AG04450 (cell line): ENCODE data around the gene SERINC4. TPM values are rescaled to one million over a fixed set of nuclear protein-coding genes. Genes with fewer than 3 reads are reported as not detected.

Source experiments
- CTCF ChIA-PET: fragments of 300-600, 350-600 bp; formaldehyde crosslinking; extraction: SDS; loops from one replicate; lab custom pipeline; 2022; ENCODE audit warnings: antibody characterized with exemption, inconsistent platforms; lab: Charles Lee
- POLR2A ChIA-PET: fragments of 350-600 bp; formaldehyde crosslinking; extraction: SDS; loops from one replicate; lab custom pipeline; 2021; ENCODE audit warnings: antibody characterized with exemption, inconsistent platforms; lab: Yijun Ruan, JAX
- DNase-seq: peaks from one replicate; pipeline ENCODE4 v3.0.0-alpha.2; 2011; ENCODE audit warnings: low read depth, low spot score
- H3K27ac ChIP-seq: one replicate; pipeline ENCODE4 v1.5.1; 2012; ENCODE audit warnings: low read depth, low read length, control low read depth
- H3K27me3 ChIP-seq: one replicate; pipeline ENCODE4 v1.6.0; 2012; ENCODE audit warnings: low read length; ENCODE audit not compliant: control insufficient read depth, insufficient read depth
- H3K4me3 ChIP-seq: 2 replicates; pipeline ENCODE4 v1.5.1; 2011; ENCODE audit warnings: mild to moderate bottlenecking, low read depth, low read length, control low read depth
- H3K9me3 ChIP-seq: 2 replicates; pipeline ENCODE4 v1.5.1; 2012; ENCODE audit warnings: low read length; ENCODE audit not compliant: control insufficient read depth, insufficient read depth
- polyA plus RNA-seq: library from polyadenylated mRNA; depleted of rRNA; stranded (reverse); fragments of >200 nt; gene quantifications from 2 replicates; pipeline ENCODE4 v1.2.3, GENCODE V29; 2011
- TF ChIP-seq, protein P1 (sequence below): IDR thresholded peaks from 2 replicates; pipeline ENCODE4 v1.5.1; 2011; ENCODE audit warnings: low read depth, low read length, control low read depth, inconsistent platforms

The SERINC4 gene
- polyA plus RNA-seq, 1 experiment, result not detected

DNA sequence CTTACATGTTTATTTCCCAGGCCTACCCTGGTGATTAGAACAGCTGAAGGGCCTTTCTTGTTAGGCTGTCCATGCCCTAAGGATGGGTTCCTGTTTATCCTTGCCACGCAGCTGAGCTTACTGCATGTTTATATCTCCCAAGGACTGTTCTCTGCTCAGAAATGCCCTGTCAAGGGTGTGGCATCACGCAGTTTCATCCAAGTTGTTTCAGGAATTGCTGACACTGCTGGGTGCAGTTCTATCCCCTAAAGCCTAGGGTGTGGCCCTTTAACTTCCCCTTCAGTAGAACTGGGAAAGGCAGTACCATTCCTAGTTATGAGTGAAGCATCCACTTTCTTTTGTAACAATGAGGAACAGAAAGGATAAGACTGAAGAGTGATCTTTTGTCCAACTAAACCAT, 28.2 kb downstream of the SERINC4 start:
- no peak for DNase-seq

DNA sequence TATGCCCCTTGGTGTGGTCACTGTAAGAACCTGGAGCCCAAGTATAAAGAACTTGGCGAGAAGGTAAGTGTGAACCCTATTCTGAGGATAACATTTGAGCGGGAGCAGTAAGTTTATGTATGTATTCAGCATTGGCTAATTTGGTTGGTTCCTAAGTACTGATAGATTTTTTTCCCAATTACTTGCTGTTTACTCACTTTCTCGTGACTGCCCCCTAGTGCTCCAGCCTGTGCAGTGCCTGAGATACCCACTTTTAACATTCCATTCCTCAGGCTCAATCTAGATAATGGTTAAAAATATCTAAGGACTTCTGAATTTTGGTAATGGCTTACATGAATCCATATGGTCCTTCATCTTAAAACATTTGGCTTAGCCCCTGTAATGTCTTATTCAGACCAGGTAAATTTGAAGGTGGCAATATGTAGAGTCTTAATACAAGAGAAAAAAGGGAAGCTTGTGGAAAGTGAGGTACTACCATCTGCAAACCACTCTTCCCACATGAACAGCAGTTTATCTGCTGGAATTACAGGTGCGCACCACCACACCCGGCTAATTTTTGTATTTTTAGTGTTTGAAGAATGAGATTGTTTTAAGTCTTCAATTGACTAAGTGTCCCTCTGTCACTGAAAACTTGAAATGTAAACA, 30.3 kb downstream of the SERINC4 start:
- peak; percentile 49 for DNase-seq
- ChIA-PET CTCF (interaction anchor here (0.6 to 1.8 kb wide), 12 partner anchors 9 to 968 kb away, joined by 3 to 14 read pairs (median 6); no protein-coding TSS in a partner anchor), POLR2A (no interaction called here)
- Histone ChIP-seq H3K4me3 (no peak overlapping the region), H3K27me3 (no peaks in the 10 kb centered on the region), H3K27ac (no peak overlapping the region), H3K9me3 (no peaks in the 10 kb centered on the region)
- TF ChIP-seq, protein P1, sequence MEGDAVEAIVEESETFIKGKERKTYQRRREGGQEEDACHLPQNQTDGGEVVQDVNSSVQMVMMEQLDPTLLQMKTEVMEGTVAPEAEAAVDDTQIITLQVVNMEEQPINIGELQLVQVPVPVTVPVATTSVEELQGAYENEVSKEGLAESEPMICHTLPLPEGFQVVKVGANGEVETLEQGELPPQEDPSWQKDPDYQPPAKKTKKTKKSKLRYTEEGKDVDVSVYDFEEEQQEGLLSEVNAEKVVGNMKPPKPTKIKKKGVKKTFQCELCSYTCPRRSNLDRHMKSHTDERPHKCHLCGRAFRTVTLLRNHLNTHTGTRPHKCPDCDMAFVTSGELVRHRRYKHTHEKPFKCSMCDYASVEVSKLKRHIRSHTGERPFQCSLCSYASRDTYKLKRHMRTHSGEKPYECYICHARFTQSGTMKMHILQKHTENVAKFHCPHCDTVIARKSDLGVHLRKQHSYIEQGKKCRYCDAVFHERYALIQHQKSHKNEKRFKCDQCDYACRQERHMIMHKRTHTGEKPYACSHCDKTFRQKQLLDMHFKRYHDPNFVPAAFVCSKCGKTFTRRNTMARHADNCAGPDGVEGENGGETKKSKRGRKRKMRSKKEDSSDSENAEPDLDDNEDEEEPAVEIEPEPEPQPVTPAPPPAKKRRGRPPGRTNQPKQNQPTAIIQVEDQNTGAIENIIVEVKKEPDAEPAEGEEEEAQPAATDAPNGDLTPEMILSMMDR, result peak; percentile 91

More for the DNA sequence above, 28.2 kb downstream of the SERINC4 start:
- Histone ChIP-seq H3K27ac (no peak overlapping the region), H3K9me3 (no peaks in the 10 kb centered on the region), H3K27me3 (no peaks in the 10 kb centered on the region), H3K4me3 (no peak overlapping the region)
- TF ChIP-seq, protein P1, result no peak
- POLR2A ChIA-PET, result interaction anchor here (0.6 kb wide), 1 partner anchor 24 kb away, joined by 3 read pairs; no protein-coding TSS in a partner anchor
- CTCF ChIA-PET, result interaction anchor here (1.0 kb wide), 1 partner anchor 21 kb away, joined by 5 read pairs; no protein-coding TSS in a partner anchor

DNA sequence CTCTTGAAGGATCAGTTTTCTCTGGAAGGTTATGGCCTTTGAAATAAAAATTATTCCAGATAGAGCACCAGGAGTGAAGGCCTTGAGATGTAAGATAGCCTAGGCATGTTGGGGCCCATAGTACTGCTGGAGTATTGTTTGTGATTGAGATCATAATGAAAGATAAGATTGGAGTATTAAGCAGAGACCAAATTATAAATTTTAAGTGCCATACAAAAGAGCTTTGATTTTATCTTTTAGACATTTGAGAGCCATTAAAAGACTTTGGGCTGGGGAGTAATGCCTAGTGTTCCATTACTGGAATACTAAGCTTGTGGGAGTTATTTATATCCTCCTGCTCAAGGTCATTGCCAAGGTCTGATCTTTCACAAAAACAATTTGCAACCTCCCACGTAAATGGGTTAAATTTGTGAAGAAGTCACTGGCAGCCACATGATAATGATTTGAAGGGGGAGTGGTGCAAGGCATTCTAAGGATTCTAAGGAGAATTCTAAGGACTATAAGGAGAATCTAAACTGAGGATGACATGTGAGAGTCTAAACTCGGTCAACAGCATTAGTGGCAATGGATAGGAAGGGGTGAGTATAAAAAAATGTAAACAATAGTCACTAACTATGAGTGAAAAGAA, 36.1 kb downstream of the SERINC4 start:
- no peak overlapping the region for H3K4me3 ChIP-seq
- ChIA-PET CTCF (interaction anchor here (2.6 kb wide), 1 partner anchor 13 kb away, joined by 13 read pairs; the partner anchor contains the start of gene ELL3), POLR2A (no interaction called here)
- DNase-seq, result no peak
- no peaks in the 10 kb centered on the region for H3K27me3 ChIP-seq
- TF ChIP-seq, protein P1, result no peak
- no peak overlapping the region for H3K27ac ChIP-seq
- no peaks in the 10 kb centered on the region for H3K9me3 ChIP-seq

DNA sequence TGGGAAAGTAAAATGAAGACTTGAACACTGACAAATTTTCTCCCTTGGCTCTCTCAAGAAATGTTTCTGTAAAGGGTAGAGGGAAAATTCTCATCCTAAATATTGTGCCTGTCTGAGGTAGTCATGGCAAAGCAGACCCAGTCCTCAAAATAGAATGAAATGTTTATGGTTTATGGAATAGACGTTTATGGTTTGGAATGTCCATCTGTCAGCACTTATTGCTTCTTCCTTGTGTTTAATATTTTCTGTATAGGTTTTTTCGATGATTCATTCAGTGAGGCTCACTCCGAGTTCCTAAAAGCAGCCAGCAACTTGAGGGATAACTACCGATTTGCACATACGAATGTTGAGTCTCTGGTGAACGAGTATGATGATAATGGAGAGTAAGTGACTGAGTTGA, 37.2 kb downstream of the SERINC4 start:
- POLR2A ChIA-PET, result no interaction called here
- no peak overlapping the region for H3K4me3 ChIP-seq
- H3K27ac ChIP-seq, result peak overlapping the region; percentile 75
- H3K9me3 ChIP-seq, result no peaks in the 10 kb centered on the region
- CTCF ChIA-PET, result no interaction called here
- TF ChIP-seq, protein P1, result no peak
- no peaks in the 10 kb centered on the region for H3K27me3 ChIP-seq
- DNase-seq, result peak; percentile 62

DNA sequence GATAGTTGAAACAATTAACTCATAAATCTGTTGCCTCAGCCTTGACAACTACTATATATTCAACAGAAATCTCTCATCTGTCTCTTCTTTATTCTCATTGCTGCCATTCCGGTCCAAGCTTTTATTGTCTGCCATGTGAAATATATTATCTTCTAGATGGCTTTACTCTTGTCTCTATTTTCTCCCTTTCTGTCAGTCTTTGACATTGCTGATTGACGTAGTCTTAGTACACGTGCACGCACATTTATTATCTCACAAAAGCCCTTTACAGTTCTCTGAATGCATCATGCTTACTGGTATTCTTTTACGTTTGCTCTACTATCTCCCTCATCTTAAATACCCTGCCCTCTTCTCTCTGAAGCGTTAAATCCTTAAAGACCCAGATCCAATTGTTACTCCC, 48.1 kb downstream of the SERINC4 start:
- no peak for DNase-seq
- ChIA-PET CTCF (no interaction called here), POLR2A (no interaction called here)
- H3K9me3 ChIP-seq, result no peaks in the 10 kb centered on the region
- TF ChIP-seq, protein P1, result no peak
- no peak overlapping the region for H3K4me3 ChIP-seq
- no peak overlapping the region for H3K27ac ChIP-seq
- H3K27me3 ChIP-seq, result no peaks in the 10 kb centered on the region
